RPMI7951 (cell line): ENCODE data around the gene ZNF554. TPM values are rescaled to one million over a fixed set of nuclear protein-coding genes. Genes with fewer than 3 reads are reported as not detected.
"Not testable (repeated sequence)": the region's sequence is repeated elsewhere in the genome, so short reads cannot be mapped to it uniquely, and the experiment has no call there.

Experiments
- DNase-seq: peaks from one replicate; pipeline ENCODE4 v3.0.0-alpha.2; 2012; ENCODE audit warnings: low read depth
- total RNA-seq: library from RNA; depleted of rRNA; stranded (reverse); fragments of >200 nt; shearing (Covaris generic); gene quantifications from 2 replicates; pipeline ENCODE4 v1.2.3, GENCODE V29; 2014

ZNF554 gene
- total RNA-seq, 1 experiment from 2014 or later = 1.1 TPM

DNA sequence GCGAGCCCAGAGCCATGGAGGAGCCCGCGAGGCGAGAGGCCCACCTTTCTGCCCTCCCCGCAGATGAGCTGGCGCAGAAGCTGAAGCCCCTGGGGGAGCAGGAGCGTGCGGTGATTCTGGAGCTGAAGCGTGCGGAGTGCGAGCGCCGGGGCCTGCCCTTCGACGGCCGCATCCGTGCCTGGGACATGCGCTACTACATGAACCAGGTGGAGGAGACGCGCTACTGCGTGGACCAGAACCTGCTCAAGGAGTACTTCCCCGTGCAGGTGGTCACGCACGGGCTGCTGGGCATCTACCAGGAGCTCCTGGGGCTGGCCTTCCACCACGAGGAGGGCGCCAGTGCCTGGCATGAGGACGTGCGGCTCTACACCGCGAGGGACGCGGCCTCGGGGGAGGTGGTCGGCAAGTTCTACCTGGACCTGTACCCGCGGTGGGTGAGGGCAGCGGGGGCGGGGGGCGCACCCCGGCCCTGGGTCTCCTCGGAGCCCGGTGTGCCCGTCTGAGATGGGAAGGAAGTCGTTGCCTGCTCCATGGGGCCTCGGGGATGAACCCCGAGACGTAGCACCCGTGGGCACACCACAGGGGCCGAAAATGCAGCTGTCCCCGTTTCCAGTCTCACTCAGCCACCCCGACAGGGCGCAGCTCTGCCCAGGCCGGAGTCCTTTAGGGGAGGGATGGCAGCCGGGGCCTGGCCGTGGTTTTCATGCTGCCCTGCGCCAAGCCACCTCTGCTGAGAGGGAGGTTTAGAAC lies 12.1 kb upstream of the ZNF554 start:
- DNase-seq = no peak

DNA sequence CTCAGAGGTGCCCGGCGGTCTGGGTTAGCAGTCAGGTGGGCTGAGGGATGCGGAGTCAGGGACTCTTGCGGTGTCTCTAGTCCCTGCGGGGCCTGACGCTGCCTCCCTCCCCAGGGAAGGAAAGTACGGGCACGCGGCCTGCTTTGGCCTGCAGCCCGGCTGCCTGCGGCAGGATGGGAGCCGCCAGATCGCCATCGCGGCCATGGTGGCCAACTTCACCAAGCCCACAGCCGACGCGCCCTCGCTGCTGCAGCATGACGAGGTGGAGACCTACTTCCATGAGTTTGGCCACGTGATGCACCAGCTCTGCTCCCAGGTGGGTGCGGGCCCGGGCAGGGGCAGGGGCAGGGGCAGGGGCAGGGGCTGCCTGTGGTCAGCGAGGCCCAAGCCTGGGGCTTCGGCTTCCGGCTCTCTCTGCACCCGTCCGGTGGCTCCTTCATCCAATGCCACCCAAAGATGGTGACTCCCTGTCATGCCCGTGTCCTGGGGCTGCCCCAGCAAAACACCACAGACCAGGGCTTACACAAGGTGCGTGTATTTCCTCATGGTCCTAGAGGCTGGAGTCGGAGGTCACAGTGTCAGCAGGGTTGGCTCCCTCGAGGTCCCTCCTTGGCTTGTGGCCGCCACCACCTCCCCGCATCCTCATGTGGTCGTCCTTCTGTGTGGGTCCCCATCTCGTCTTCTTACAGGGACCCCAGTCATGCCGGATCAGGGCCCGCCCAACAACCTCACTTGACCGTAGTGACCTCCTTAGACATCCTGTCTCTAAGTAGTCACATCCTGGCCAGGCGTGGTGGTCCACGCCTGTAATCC lies 11.3 kb upstream of the ZNF554 start:
- DNase-seq = no peak

DNA sequence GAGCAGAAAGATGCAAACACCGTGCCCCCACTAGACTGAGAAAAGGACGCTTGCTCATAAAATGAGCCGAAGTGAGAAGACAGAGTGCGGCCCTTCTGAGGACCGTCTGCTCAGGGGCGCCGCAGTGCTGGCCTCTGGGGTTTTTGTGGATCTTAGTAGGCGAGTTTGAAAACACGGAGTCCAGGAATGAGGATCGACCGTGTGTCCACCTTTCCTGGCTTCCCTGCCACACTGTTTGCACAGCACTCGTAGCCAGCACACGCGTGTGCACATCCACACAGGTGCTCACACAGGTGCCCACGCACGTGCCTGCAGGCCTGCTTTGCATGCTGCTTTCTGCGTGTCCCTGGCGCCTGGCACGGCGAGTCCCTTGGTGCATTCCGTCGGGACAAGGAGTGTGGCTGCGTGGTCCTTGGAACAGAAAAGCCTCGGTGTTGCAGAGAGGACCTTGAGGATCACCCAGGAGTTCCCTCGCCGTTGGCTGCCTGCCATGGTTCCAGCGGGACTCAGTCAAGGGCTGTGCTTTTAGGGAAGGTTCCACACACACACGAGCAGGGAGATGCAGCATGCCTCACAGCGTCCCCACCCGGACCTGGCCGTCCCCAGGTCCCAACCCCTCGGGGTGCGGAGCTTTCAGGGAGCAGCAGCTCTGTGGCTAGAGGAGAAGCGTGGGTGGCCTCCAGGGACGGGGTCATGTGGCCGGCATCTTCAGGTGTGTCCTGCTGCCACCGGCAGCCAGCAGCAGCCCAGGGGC lies 10.1 kb upstream of the ZNF554 start:
- no peak for DNase-seq

DNA sequence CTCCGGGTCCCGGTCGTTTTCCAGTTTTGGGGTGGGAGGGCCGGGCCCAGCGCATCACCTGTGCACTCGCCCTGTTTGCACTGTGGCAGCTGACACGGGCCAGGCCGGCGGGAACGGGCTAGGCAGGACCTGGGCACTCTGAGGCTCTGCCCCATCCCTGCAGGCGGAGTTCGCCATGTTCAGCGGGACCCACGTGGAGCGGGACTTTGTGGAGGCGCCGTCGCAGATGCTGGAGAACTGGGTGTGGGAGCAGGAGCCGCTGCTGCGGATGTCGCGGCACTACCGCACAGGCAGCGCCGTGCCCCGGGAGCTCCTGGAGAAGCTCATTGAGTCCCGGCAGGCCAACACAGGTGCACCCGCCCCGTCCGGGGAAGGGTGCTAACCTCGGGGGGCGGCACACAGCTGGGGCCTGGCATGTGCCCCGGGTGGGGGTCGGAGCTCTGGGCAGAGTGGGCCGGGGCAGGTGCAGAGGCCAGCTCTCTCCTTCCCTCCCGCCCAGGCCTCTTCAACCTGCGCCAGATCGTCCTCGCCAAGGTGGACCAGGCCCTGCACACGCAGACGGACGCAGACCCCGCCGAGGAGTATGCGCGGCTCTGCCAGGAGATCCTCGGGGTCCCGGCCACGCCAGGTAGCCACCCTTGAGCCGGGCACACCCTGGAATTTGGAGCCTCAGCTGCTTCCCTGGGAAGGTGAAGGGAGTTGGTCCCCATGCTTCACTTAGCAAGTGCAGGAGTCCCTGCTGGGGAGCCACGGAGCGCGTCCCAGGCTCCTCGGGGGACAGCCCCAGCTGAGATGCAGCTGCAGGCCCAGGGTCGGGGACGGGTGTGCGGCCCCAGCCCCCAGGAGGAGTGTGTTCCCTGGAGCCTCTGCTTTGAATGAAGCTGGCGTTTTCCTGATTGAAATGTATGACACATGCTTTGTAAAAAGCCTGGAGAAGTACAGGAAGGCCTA lies 9.3 kb upstream of the ZNF554 start:
- no peak for DNase-seq

DNA sequence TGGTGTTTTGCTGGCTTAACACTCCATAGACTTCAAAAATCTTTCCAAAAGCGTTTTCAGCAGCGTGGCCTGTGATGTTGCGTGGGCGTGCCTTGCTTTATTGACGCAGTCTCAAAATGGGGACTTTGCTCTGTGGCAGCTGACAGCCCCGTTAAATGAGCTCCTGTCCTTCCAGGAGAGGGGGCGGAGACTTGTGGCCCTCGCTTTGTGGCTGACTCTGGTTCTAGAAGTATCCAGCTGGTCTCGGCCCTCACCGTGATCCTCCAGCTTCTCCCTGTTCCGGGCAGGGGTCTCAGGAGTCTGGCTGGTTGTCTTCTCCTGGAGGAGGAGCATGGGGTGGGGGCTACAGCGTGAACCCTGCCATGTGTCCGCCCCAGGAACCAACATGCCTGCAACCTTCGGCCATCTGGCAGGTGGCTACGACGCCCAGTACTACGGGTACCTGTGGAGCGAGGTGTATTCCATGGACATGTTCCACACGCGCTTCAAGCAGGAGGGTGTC lies 8.4 kb upstream of the ZNF554 start:
- DNase-seq = no peak

DNA sequence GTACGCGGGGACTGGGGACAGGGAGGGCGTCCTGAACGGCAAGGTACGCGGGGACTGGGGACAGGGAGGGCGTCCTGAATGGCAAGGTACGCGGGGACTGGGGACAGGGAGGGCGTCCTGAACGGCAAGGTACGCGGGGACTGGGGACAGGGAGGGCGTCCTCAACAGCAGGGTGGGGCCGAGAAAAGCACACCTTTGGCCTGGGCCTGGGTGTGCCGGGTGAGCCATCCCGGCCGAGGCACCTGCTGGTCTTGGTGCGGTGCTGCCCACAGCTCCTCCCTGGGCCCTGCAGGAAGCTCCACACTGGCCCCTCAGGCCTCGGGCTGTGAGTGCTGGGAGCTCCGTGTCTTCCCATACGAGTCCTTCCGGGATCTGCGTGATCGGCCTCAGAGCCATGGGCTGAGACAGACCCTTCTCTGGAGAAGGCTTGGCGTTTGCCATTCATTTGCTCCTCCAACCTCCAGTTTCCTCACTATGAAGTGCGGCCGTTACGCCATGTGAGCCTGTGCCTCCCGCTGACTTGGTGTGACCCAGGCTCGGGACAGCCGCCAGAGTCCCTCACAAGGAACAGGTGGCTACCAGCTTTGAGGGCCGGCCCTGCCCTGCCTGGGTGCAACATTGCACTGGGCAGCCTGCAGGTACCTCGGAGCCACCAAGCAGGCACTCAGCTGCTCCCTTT lies 7.8 kb upstream of the ZNF554 start:
- no peak for DNase-seq

DNA sequence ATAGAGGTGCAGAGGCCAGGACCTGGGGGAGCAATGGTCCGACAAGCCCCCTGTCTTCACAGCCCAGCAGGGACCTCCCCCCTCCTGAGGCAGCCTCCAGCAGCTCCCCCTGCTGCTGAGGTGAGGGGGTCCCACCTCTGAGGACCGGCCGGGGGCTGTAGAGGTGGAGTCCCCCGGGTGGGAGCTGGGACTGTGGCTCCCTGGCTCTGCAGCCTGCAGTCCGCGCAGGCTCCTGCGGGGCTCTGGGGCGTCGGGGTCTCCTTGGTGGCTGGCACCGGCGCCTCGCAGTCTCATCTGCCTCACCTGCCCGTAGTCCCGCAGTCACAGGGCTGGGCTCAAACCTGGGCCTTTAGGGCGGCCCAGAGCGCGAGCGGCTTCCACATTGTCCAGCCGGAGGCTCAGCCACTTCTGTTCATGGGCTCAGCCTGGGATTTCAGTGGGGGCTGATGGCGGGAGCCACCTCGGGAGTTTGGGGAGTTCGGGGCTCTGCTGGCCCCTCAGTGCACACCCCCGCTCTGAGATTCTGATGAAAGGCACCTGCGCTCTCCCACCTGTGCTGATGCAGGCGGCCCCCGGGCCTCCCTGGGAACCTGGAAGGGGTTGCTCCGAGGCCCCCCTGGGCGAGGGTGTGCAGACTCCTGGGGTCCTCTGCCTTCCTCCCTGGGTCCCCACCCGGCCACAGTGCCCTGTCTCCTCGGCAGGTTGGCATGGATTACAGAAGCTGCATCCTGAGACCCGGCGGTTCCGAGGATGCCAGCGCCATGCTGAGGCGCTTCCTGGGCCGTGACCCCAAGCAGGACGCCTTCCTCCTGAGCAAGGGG lies 7.0 kb upstream of the ZNF554 start:
- no peak for DNase-seq

DNA sequence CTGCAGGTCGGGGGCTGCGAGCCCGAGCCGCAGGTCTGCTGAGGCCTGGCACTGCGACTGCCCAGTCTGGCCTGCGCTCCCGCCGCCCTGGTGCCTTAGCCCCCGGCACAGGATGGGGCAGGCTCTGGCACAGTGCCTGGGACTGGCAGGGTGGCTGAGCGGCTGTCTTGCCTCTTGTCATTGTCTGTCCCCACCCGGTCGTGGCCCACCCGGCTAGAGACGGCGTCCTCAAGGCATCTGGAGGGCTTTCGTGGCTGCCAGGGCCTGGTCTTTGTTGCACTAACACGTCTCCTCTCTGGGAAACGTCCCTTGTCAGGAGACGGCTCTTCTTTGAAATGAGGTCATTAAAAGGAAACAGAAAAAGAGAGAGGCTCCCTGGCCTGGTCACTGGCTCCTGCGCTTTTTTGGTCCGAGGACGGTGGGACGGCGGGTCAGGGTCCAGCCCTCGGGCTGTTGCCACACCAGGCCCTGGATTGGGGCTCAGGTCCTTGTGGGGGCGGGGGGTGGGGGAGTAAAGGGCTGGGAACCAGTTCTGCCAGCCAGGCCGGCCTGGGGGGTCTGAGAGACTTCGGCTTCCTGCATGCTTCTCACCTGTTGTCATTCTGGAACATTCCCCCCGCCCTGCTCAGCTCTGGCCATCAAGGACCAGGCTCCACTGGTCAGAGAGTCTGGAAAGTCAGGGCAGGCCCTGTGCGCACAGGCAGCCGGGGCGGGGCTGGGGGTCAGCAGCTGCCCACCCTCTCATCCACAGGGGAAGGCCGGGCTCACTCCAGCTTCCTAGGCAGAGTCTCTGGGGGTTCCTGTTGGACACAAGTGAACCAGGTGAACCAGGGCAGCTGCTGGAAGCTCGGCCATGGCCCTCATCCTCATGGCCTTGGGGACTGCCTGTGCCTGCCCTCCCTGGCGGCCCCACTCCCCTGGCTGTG lies 6.2 kb upstream of the ZNF554 start:
- DNase-seq = no peak

DNA sequence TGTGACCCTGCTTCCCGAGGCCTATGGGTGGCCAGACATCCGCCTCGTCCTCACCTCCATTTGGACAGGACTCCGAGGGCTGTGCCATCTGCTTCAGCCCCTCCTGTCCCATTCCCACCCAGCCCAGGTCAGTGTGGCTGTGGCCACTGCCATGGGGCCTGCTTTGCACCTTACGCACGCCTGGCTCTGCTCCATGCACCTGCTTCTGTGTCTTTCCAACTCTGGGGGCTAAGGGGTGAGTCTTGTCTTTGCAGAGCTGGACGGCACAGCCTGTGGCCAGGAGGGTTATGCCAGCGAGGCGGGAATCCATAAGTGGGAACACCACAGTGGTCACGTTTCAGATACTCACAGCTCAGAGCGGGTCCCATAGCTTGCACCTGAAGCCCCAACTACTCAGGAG lies 5.2 kb upstream of the ZNF554 start:
- no peak for DNase-seq

DNA sequence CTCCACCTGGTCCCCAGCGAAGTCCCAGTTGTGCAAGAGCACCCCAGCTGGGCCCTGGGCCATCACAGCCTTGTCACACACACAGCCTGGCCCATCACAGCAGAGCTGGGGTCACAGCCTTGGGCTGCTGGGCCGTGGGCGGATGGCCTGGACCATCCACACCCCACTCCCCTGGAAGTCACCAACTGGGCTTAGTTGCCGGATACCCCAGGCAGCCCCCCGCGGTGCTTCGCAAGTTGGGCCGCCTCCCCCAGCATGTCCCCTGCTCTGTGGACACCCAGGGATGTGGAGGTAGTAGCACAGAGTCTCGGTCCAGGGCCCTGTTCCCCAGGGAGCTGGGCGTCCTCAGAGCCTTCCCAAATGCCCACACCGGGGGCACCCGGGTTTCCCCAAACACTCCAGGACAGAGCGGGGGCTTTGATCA lies 4.5 kb upstream of the ZNF554 start:
- DNase-seq = no peak

DNA sequence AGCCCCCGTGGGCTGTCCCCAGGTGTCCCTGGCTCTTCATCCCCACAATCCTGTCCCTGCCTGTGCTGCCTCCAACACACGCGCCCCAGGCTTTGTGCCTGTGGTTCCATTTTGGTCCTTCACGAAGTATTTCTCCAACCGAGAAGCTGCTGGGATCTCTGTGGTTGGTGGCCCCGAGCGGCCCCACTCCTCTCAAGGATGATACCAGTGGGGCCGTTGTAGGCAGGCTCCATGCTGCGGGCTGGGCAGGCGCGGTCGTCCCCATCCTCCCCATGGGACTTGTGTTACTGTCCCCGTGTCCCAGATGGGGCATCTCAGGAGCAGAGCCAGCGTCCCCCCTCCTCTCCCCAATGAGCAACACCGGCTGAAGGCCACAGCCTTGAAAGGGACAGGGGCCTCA lies 3.7 kb upstream of the ZNF554 start:
- no peak for DNase-seq

DNA sequence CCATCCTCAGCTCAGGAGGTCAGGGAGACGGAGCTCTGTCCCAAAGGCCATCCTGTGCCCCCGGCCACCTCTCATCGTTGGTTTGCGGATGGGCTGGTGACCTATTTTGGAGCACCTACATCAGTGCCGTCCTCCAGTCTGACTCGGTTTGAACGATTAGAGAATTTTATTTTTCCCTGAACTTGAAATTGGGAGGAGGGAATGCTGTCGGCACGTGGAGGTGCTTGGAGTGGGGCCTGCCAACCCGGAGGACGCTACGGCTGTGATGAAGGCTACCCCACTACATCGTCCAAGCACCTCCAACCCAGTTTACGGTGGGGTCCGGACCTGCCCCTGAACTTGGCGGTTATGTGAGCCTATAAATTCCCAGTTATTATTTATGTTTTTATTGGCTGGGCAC lies 3.0 kb upstream of the ZNF554 start:
- DNase-seq = no peak

DNA sequence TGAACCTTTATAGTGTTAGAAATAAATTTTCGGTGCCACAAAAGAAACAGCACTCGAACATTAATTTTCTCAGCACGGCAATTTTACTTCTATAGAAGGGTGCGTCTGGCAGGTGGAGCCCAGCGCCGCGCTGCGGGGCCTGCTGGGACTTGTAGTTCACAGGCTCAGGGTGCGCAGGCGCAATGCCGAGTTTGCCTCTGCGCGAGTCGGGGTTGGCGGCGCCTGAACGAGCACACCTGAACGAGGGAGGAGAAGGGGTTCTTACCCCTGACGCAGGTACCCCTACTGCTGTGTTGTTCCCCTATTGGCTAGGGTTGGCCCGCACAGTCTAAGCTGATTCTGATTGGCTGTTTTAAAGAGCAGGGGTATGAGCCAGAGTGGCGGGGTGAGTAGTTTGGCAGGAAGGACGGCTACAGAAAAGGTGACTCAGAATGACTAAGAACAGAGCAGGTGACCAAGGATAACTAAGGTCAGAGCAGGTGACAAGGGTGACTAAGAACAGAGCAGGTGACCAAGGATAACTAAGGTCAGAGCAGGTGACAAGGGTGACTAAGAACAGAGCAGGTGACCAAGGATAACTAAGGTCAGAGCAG lies 2.3 kb upstream of the ZNF554 start:
- not testable (repeated sequence) for DNase-seq

DNA sequence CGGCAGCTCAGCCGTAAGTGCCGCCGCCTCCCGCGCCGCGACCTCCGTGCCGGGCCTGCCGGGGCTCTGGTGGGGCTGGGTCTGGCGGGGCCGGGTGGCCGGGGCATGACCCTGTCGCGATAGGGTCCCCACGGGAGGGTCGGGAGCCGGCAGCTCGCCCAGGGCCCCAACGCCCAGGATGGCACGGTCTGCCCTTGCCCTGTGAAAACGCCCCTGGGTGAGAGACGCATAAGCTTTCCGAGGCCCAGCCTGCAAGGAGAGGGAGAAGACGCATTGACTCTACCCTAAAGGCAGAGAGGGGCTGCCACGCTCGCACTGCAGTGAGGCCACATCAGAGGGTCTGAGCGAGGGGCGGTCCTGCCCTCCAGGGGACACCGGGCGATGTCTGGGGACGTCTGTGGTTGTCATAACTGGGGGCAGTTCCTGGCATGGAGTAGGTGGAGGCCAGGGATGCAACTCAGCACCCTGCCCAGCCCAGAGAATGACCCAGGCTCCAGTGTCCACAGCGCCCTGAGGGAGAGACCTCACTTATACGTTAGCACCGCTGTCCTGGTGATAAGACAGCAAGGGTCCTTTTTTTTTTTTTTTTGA lies 539 bp downstream of the ZNF554 start:
- no peak for DNase-seq

DNA sequence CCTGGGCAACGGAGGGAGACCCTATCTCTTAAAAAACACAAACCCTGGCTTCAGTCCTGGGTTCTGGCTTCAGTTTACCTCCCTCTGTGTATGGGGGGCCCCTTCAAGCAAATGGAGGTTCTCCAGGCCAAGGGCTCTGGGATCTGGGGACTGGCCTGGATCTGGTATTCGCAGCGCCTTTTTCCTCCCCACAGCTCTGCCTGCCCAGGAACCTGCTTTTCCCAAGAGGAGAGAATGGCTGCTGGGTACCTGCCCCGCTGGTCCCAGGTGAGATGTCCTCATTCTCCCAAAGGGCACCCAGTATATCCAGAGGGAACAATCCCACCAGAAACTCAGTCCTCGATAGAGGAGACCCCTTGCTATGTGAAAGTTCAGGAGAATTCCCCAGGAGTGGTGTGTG lies 3.2 kb downstream of the ZNF554 start:
- DNase-seq = no peak

DNA sequence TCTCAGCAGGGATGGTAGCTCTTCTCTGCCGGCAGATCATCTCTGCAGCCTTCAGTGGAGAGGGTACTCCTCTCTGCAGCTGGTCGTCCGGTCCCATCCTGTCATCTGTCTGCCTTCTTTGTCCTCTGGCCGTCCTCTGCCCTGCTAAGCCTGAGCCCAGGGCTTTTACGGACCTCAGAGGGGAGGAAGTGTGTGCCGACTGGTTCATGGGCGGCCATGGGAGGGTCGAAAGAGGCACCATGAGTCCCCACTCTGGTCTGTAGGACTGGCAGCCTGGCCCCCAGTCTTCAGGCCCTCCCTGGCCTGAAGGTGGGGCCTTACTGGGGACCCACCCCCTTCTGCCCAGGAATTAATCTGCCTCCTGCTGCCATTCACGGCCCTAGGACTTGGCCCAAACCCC lies 4.0 kb downstream of the ZNF554 start:
- DNase-seq = no peak

DNA sequence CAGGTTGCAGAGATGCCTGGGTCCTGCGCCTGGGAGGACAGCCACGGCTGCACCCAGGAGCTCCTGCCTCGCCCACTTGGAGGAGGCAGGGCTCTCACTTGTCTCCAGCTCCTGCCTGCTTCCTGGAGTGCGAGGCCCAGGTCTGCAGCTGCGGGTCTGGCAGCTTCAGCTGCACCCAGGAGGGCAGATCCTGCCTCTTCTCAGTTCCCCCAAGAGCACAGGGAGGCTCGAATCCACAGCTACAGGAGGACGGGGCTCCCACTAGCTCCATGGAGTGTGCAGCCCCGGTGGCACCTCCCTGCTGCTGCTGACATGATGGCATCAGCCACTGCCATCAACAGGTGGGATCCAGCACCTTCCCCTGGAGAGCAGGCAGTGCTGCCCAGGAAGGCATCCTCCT lies 4.5 kb downstream of the ZNF554 start:
- DNase-seq = no peak

DNA sequence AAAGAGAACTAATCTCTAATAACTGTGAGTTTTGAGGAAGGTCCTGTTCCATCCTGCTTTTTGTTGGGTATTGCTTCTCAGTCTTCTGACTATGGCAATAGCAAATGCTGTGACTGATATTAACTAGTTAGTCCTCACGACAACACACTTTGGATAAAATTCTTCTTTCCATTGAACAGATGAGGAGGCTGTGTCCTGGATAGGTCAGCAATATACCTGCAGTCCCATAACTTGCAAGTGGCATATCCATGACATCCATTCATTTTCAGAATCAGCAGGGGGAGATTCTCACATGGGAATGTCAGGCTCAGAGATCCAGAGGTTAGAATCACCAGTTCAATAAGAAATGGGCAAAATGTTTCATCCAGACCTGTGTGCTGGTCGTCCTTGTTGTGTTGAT lies 7.4 kb downstream of the ZNF554 start:
- DNase-seq = no peak
